Endothelial cell of umbilical vein (primary cell): Measurements from ENCODE around the gene PSMG2. TPM values are rescaled to one million over a fixed set of nuclear protein-coding genes. Genes with fewer than 3 reads are reported as not detected.

Experiments
- BruUV-seq: library from RNA; stranded (reverse); fragments of 400-500 nt; replicated peaks from 2 replicates; lab custom pipeline; 2021; lab: Mats Ljungman, UMichigan
- CTCF ChIA-PET: fragments of 300-600, 350-600 bp; sonication (Branson Sonifier 250); formaldehyde crosslinking; loops from one replicate; lab custom pipeline; 2021; ENCODE audit warnings: antibody characterized with exemption, inconsistent platforms; lab: Charles Lee
- POLR2A ChIA-PET: fragments of 300-600, 350-600 bp; sonication (Branson Sonifier 250); formaldehyde crosslinking; loops from one replicate; lab custom pipeline; 2021; ENCODE audit warnings: antibody characterized with exemption, inconsistent platforms; lab: Charles Lee
- DNase-seq: peaks from one replicate; pipeline ENCODE4 v3.0.0-alpha.2; 2011; ENCODE audit warnings: low read depth, low spot score
- FAIRE-seq: peaks from 2 replicates; lab custom pipeline; 2011; peaks lifted over from hg19 to GRCh38; lab: Jason Lieb, UNC
- H2AFZ ChIP-seq: 2 replicates; pipeline ENCODE4 v1.6.0; 2012; ENCODE audit warnings: low read depth, low read length, control low read depth, inconsistent platforms
- H3K27ac ChIP-seq: 2 replicates; pipeline ENCODE4 v1.5.1; 2011; ENCODE audit warnings: low read depth, mild to moderate bottlenecking, control low read depth, low read length, moderate library complexity; ENCODE audit not compliant: insufficient read depth
- H3K27me3 ChIP-seq, 2 experiments: 2 replicates each; pipeline versions ENCODE4 v1.6.0 to v1.6.1; 2011; ENCODE audit warnings: low read length in 2 of 2, mixed read lengths in 1 of 2; ENCODE audit not compliant: control insufficient read depth in 2 of 2, insufficient read depth in 2 of 2
- H3K36me3 ChIP-seq, 2 experiments: 2 replicates in 1 of 2; 3 replicates in 1 of 2; pipeline ENCODE4 v1.5.1; 2011; ENCODE audit warnings: low read length in 2 of 2, mild to moderate bottlenecking in 1 of 2, moderate library complexity in 1 of 2; ENCODE audit not compliant: control insufficient read depth in 2 of 2, insufficient read depth in 2 of 2; ENCODE audit errors: extremely low read depth in 1 of 2
- H3K4me1 ChIP-seq: 3 replicates; pipeline ENCODE4 v1.5.1; 2011; ENCODE audit warnings: mild to moderate bottlenecking, low read length; ENCODE audit not compliant: control insufficient read depth, insufficient read depth; ENCODE audit errors: extremely low read depth
- H3K4me2 ChIP-seq: 2 replicates; pipeline ENCODE4 v1.6.1; 2011; ENCODE audit warnings: low read length, control low read depth, mixed read lengths; ENCODE audit not compliant: insufficient read depth
- H3K4me3 ChIP-seq, 3 experiments: fragments of 200-600 bp in 1 of 3; sonication (generic), shearing (Covaris generic) in 1 of 3; replicated peaks in 1 of 3; 2 replicates each; pipeline ENCODE4 v1.5.1; 2011 to 2016; ENCODE audit warnings: control low read depth in 3 of 3, low read length in 3 of 3, mild to moderate bottlenecking in 2 of 3, inconsistent platforms in 1 of 3, low read depth in 1 of 3, moderate library complexity in 1 of 3; ENCODE audit not compliant: insufficient read depth in 1 of 3
- H3K79me2 ChIP-seq: 2 replicates; pipeline ENCODE4 v1.6.0; 2012; ENCODE audit warnings: low read length, inconsistent platforms; ENCODE audit not compliant: control insufficient read depth, insufficient read depth
- H3K9ac ChIP-seq: replicated peaks from 2 replicates; pipeline ENCODE3; 2011; ENCODE audit warnings: low read length, control low read depth; ENCODE audit not compliant: insufficient read depth; ENCODE audit errors: extremely low read depth
- H3K9me1 ChIP-seq: replicated peaks from 3 replicates; pipeline ENCODE4 v1.6.0; 2011; ENCODE audit warnings: mild to moderate bottlenecking, low read length; ENCODE audit not compliant: control insufficient read depth, insufficient read depth; ENCODE audit errors: extremely low read depth
- H3K9me3 ChIP-seq: replicated peaks from 2 replicates; pipeline ENCODE4 v1.5.1; 2012; ENCODE audit warnings: low read length, inconsistent platforms; ENCODE audit not compliant: control insufficient read depth, insufficient read depth
- H4K20me1 ChIP-seq: replicated peaks from 2 replicates; pipeline ENCODE3; 2011; ENCODE audit warnings: mild to moderate bottlenecking, low read length; ENCODE audit not compliant: control insufficient read depth, insufficient read depth; ENCODE audit errors: extremely low read depth
- EZH2 ChIP-seq: IDR thresholded peaks from 2 replicates; pipeline ENCODE4 v1.6.1; 2012; ENCODE audit warnings: borderline replicate concordance, low read depth, mild to moderate bottlenecking, moderate library complexity, low read length, inconsistent platforms; ENCODE audit not compliant: severe bottlenecking
- FOS ChIP-seq: IDR thresholded peaks from 2 replicates; pipeline ENCODE4 v1.6.1; 2011; ENCODE audit warnings: mild to moderate bottlenecking, low read length, moderate library complexity, borderline replicate concordance; ENCODE audit not compliant: insufficient read depth
- GATA2 ChIP-seq: IDR thresholded peaks from 2 replicates; pipeline ENCODE4 v1.7.0; 2011; ENCODE audit warnings: low read depth, mild to moderate bottlenecking, moderate library complexity, mixed read lengths, low read length; ENCODE audit not compliant: insufficient read length, insufficient read depth
- JUN ChIP-seq: IDR thresholded peaks from 2 replicates; pipeline ENCODE4 v1.6.1; 2011; ENCODE audit warnings: borderline replicate concordance, low read depth; ENCODE audit not compliant: insufficient read length, insufficient read depth
- MYC ChIP-seq: IDR thresholded peaks from one replicate; pipeline ENCODE4 v1.6.1; 2011; ENCODE audit warnings: mild to moderate bottlenecking, low read depth, low read length
- POLR2A ChIP-seq: IDR thresholded peaks from 2 replicates; pipeline ENCODE4 v1.6.1; 2012; ENCODE audit warnings: low read depth, mild to moderate bottlenecking, control low read depth, low read length
- POLR2AphosphoS5 ChIP-seq: IDR thresholded peaks from 2 replicates; pipeline ENCODE4 v1.6.1; 2012; ENCODE audit warnings: low read depth, mild to moderate bottlenecking, control low read depth, low read length, moderate library complexity; ENCODE audit not compliant: insufficient read depth
- dilution Hi-C: fragments of 300-500 bp; cut with MboI; formaldehyde crosslinking; loops from one replicate; pipeline ENCODE4 v1.15.0; 2019; ENCODE audit warnings: low sequenced_read_pairs; ENCODE audit not compliant: extremely low pct_ligation_motif_present
- intact Hi-C: fragments of 100-400 bp; cut with micrococcal nuclease; formaldehyde crosslinking; loops from one replicate; pipeline ENCODE4 v1.10.0; 2022
- polyA plus RNA-seq, 4 experiments: library from polyadenylated mRNA; depleted of rRNA in 3 of 4; stranded (reverse) in 3 of 4; unstranded in 1 of 4; fragments of >200 nt; gene quantifications; 2 replicates each; pipeline versions ENCODE4 v1.2.1 to v1.2.3, GENCODE V29; 2011 to 2012; ENCODE audit warnings: missing spikeins in 1 of 4
- total RNA-seq: library from RNA; stranded (reverse); gene quantifications from 2 replicates; pipeline ENCODE4 v1.2.3, GENCODE V29; 2021
- TF ChIP-seq, protein P1 (sequence below): IDR thresholded peaks from 2 replicates; pipeline ENCODE4 v1.6.1; 2011; ENCODE audit not compliant: insufficient read depth, insufficient read length
- TF ChIP-seq, protein P2 (sequence below), 2 donors: IDR thresholded peaks; 1 replicate in 1 of 2; 2 replicates in 1 of 2; pipeline ENCODE4 v1.5.1; 2011; ENCODE audit warnings: low read length in 2 of 2, mild to moderate bottlenecking in 2 of 2, moderate library complexity in 2 of 2, control low read depth in 1 of 2, inconsistent platforms in 1 of 2, low read depth in 1 of 2; ENCODE audit not compliant: insufficient read depth in 1 of 2; ENCODE audit errors: extremely low read depth in 1 of 2

The PSMG2 gene
- total and polyA plus RNA-seq, 2 donors (not counting 3 experiments of a cell fraction or from before 2014, with no cell fraction given), result 42.0 to 71.0 TPM

DNA sequence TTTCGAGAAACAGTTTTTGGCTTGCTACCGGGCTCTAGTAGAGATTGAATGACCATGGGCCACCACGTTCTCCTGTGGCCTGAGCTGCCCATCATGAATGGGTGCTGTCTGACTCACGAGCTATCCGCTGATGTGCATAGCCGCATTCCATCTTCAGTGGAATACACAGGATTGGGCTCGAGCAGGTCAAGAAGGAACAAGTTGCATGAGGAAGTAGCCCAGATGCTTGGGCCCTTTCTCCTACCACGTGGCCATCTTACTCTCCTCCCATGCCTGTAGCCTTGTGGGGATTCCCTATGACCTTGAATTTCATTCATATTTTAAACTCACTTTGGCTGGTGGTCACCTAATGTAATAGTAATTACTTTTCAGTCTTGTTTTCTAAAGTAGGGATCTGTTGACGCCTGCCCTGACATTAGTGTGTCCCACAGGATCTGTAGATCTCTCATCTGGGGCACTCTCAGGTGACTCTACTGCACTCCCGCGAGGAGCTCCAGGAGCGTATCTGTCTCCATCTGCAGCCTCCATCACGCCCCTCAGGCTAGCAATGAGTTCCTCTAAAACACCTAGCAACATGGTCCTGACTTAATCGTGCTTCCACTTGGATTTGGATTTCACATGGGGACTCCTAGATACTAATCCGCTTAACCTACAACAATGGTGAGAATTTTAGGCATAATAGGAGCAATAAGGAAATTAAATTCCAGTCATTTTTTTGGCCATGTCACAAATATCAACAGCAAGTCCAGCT is 67.8 kb downstream of the PSMG2 start:
- Histone ChIP-seq H3K9ac (no peak overlapping the region), H3K9me3 (no peaks in the 10 kb centered on the region), H3K79me2 (no peaks in the 10 kb centered on the region), H3K4me2 (no peak overlapping the region), H3K9me1 (no peaks in the 10 kb centered on the region), H3K4me1 (no peaks in the 10 kb centered on the region), H3K27me3 (peaks cover 2 to 6% of the 10 kb centered on the region in 2 experiments), H4K20me1 (no peaks in the 10 kb centered on the region), H3K27ac (no peak overlapping the region), H2AFZ (no peak overlapping the region), H3K4me3 (no peak overlapping the region), H3K36me3 (no peaks in the 10 kb centered on the region)
- no peak for DNase-seq
- no peak for TF ChIP-seq GATA2
- no peak for TF ChIP-seq JUN
- TF ChIP-seq FOS, result no peak
- no peak for TF ChIP-seq POLR2A
- TF ChIP-seq, protein P1, sequence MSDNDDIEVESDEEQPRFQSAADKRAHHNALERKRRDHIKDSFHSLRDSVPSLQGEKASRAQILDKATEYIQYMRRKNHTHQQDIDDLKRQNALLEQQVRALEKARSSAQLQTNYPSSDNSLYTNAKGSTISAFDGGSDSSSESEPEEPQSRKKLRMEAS, result no peak
- TF ChIP-seq POLR2AphosphoS5, result no peak
- no peak for TF ChIP-seq EZH2
- TF ChIP-seq MYC, result no peak
- TF ChIP-seq, protein P2, sequence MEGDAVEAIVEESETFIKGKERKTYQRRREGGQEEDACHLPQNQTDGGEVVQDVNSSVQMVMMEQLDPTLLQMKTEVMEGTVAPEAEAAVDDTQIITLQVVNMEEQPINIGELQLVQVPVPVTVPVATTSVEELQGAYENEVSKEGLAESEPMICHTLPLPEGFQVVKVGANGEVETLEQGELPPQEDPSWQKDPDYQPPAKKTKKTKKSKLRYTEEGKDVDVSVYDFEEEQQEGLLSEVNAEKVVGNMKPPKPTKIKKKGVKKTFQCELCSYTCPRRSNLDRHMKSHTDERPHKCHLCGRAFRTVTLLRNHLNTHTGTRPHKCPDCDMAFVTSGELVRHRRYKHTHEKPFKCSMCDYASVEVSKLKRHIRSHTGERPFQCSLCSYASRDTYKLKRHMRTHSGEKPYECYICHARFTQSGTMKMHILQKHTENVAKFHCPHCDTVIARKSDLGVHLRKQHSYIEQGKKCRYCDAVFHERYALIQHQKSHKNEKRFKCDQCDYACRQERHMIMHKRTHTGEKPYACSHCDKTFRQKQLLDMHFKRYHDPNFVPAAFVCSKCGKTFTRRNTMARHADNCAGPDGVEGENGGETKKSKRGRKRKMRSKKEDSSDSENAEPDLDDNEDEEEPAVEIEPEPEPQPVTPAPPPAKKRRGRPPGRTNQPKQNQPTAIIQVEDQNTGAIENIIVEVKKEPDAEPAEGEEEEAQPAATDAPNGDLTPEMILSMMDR (IDR thresholded peaks at IDR 0.05; ENCODE audit: extremely low read depth in 1 of 2, insufficient read depth in 1 of 2, low read depth in 1 of 2, low read length in 2 of 2), result no peak
- ChIA-PET POLR2A (no interaction called here), CTCF (interaction anchor here (1.2 kb wide), 1 partner anchor 33 kb away, joined by 4 read pairs; no protein-coding TSS in a partner anchor)
- dilution Hi-C loops, result no loop called here
- BruUV-seq, result no TSS peak
- intact Hi-C loops, result no loop called here
- FAIRE-seq, result no peak
